Measurements from ENCODE around the gene DHRSX. TPM values are rescaled to one million over a fixed set of nuclear protein-coding genes. Genes with fewer than 3 reads are reported as not detected.

The DHRSX gene
- total and polyA plus RNA-seq, 2 of the 8 experiments (the other 6 are each of a cell fraction or from before 2014, with no cell fraction given), result 35.1 to 43.4 TPM

DNA sequence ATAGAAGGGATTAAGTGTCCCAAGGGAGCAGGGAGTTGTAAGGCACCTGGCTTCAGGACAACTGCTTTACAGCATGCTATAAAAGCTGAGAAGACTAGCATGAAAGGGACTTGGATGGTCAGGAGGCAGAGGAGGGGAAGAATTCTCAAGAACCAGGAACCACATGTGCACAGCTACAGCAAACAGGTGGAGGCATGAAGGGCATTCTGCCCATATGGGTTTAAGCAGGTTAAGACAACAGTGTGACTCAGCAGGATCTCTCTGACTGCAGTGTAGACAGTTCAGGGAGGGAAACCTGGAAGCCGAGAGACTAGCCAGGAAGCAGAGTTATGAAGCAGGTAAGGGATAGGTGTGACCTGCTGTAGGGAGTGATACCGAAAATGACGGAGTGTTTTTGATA is 117.0 kb downstream of the DHRSX start:
- no peak for DNase-seq (ENCODE audit: low read depth in 1 of 2, low spot score in 2 of 2)
- H3K18ac ChIP-seq (ENCODE audit: extremely low read depth, low read length), result no peak overlapping the region
- H3K23ac ChIP-seq (ENCODE audit: insufficient read length), result no peak overlapping the region
- H3K4me3 ChIP-seq (ENCODE audit: extremely low read depth in 1 of 4, insufficient read depth in 2 of 4, low read depth in 3 of 4, low read length in 4 of 4), result no peak overlapping the region
- H3K9ac ChIP-seq (replicated peaks in 1 of 4; ENCODE audit: extremely low read depth in 1 of 4, low read depth in 3 of 4, low read length in 3 of 4), result no peak overlapping the region
- H4K20me1 ChIP-seq (replicated peaks in 1 of 2; ENCODE audit: control insufficient read depth in 1 of 2, insufficient read depth in 2 of 2, low read length in 2 of 2), result peaks cover 0 to 4% of the 10 kb centered on the region in 2 experiments
- H3K56ac ChIP-seq (replicated peaks; ENCODE audit: insufficient read length, low read depth, low read length), result no peak overlapping the region
- H4K91ac ChIP-seq (replicated peaks; ENCODE audit: insufficient read length, low read length), result no peak overlapping the region
- WGBS, 2 experiments (ENCODE audit: extremely low coverage in 1 of 2, insufficient coverage in 1 of 2, insufficient read length in 1 of 2, insufficient replicate concordance in 2 of 2, low coverage in 1 of 2, low lambda C conversion rate in 2 of 2, missing lambda C conversion rate in 1 of 2), result 97% methylated on average over 3 of the region's 3 CpGs; no CpG with 5 or more reads in 1 of the 2 experiments
- H2BK15ac ChIP-seq (ENCODE audit: low read length), result no peak overlapping the region
- H3K23me2 ChIP-seq (ENCODE audit: low read depth, low read length), result peaks cover 13% of the 10 kb centered on the region; the same call in 1 of the 2 replicates
- no peak overlapping the region for H4K5ac ChIP-seq (ENCODE audit: insufficient read length, low read depth, low read length)
- POLR2A ChIA-PET (ENCODE audit: partially characterized antibody), result no interaction called here
- no peaks in the 10 kb centered on the region for H3K27me3 ChIP-seq (replicated peaks in 1 of 4; ENCODE audit: control insufficient read depth in 3 of 4, extremely low read depth in 1 of 4, insufficient read depth in 3 of 4, low read length in 3 of 4)
- no peak overlapping the region for H3K14ac ChIP-seq (ENCODE audit: insufficient read length)
- no peak overlapping the region for H3K27ac ChIP-seq (ENCODE audit: low read depth, low read length)
- peaks cover 0 to 8% of the 10 kb centered on the region in 2 experiments; a peak in 3 of 4 replicates for H3K9me3 ChIP-seq (ENCODE audit: insufficient read depth in 2 of 2, low read depth in 1 of 2, low read length in 1 of 2)
- H3K4me2 ChIP-seq (ENCODE audit: insufficient read depth in 1 of 2, low read depth in 2 of 2, low read length in 2 of 2), result no peak overlapping the region
- H3K4ac ChIP-seq (replicated peaks; ENCODE audit: insufficient read length, low read depth, low read length), result no peak overlapping the region
- H2AFZ ChIP-seq (ENCODE audit: low read length), result no peak overlapping the region
- peaks cover 0 to 7% (median 0%) of the 10 kb centered on the region in 4 experiments; a peak in 2 of 8 replicates for H3K36me3 ChIP-seq (ENCODE audit: control insufficient read depth in 2 of 4, insufficient read depth in 4 of 4, low read length in 3 of 4)
- H3K4me1 ChIP-seq (replicated peaks in 1 of 4; ENCODE audit: control insufficient read depth in 3 of 4, insufficient read depth in 4 of 4, low read length in 3 of 4), result no peaks in the 10 kb centered on the region
- H2AK5ac ChIP-seq (ENCODE audit: low read depth, low read length), result no peak overlapping the region
- H3K79me2 ChIP-seq (ENCODE audit: control insufficient read depth in 1 of 2, insufficient read depth in 2 of 2, low read length in 2 of 2), result peaks cover 4 to 21% of the 10 kb centered on the region in 2 experiments; a peak in 3 of 4 replicates
- H2BK20ac ChIP-seq (ENCODE audit: low read length), result no peak overlapping the region
- FAIRE-seq, result no peak
- H4K8ac ChIP-seq (ENCODE audit: extremely low read depth, insufficient read depth, low read length), result no peak overlapping the region
- H2BK5ac ChIP-seq (ENCODE audit: low read depth, low read length), result no peak overlapping the region
- H3K79me1 ChIP-seq (ENCODE audit: low read depth, low read length), result no peaks in the 10 kb centered on the region
- H2BK120ac ChIP-seq (replicated peaks; ENCODE audit: low read depth, low read length), result no peak overlapping the region
- CTCF ChIA-PET (ENCODE audit: partially characterized antibody), result no interaction called here
- H2BK12ac ChIP-seq (ENCODE audit: low read depth, low read length), result no peak overlapping the region
- TF ChIP-seq POLR2A (IDR thresholded peaks at IDR 0.05; ENCODE audit: control extremely low read depth in 1 of 2, low read depth in 2 of 2, low read length in 2 of 2), result no peak
- TF ChIP-seq, protein P1, sequence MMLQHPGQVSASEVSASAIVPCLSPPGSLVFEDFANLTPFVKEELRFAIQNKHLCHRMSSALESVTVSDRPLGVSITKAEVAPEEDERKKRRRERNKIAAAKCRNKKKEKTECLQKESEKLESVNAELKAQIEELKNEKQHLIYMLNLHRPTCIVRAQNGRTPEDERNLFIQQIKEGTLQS (IDR thresholded peaks at IDR 0.05; ENCODE audit: insufficient read depth, low read depth, low read length), result no peak
- no peak for TF ChIP-seq SP2 (IDR thresholded peaks at IDR 0.05; ENCODE audit: low read length)
- no peak for TF ChIP-seq POU5F1 (IDR thresholded peaks at IDR 0.05; ENCODE audit: low read depth, low read length)
- no peak for TF ChIP-seq GABPA (IDR thresholded peaks at IDR 0.05; ENCODE audit: borderline replicate concordance, insufficient read depth, low read length)
- TF ChIP-seq ZNF274 (IDR thresholded peaks at IDR 0.05; ENCODE audit: borderline replicate concordance, extremely low read depth, low read length), result no peak
- no peak for TF ChIP-seq SAP30 (IDR thresholded peaks at IDR 0.05; ENCODE audit: insufficient read depth, insufficient replicate concordance, low read length)
- TF ChIP-seq SRF (IDR thresholded peaks at IDR 0.05; ENCODE audit: low read depth, low read length), result no peak
- no peak for TF ChIP-seq TEAD4 (IDR thresholded peaks at IDR 0.05; ENCODE audit: low read depth, low read length)
- no peak for TF ChIP-seq KDM5A (IDR thresholded peaks at IDR 0.05; ENCODE audit: low read length)
- no peak for TF ChIP-seq TCF12 (IDR thresholded peaks at IDR 0.05; ENCODE audit: low read depth, low read length)
- TF ChIP-seq, protein P2, sequence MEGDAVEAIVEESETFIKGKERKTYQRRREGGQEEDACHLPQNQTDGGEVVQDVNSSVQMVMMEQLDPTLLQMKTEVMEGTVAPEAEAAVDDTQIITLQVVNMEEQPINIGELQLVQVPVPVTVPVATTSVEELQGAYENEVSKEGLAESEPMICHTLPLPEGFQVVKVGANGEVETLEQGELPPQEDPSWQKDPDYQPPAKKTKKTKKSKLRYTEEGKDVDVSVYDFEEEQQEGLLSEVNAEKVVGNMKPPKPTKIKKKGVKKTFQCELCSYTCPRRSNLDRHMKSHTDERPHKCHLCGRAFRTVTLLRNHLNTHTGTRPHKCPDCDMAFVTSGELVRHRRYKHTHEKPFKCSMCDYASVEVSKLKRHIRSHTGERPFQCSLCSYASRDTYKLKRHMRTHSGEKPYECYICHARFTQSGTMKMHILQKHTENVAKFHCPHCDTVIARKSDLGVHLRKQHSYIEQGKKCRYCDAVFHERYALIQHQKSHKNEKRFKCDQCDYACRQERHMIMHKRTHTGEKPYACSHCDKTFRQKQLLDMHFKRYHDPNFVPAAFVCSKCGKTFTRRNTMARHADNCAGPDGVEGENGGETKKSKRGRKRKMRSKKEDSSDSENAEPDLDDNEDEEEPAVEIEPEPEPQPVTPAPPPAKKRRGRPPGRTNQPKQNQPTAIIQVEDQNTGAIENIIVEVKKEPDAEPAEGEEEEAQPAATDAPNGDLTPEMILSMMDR (IDR thresholded peaks at IDR 0.05; ENCODE audit: control extremely low read depth in 1 of 3, insufficient read depth in 1 of 3, low read depth in 1 of 3, low read length in 3 of 3), result no peak
